ENCODE measurements around the gene KIF4B.

KIF4B gene

GRCh38 chr5:155008669-155009068 is 4.9 kb upstream of the KIF4B start:
- Histone ChIP-seq H3K9me2 (replicated peaks; ENCODE audit: low read depth, low read length) (no peaks in the 10 kb centered on the region), H3K36me3 (ENCODE audit: insufficient read depth, low read length) (no peaks in the 10 kb centered on the region), H3K4me2 (ENCODE audit: low read depth, low read length, poor library complexity, severe bottlenecking) (no peak overlapping the region), H2AFZ (ENCODE audit: low read length) (no peak overlapping the region), H3K9me3 (ENCODE audit: insufficient read depth, low read depth, low read length) (no peaks in the 10 kb centered on the region), H3K4me3 (ENCODE audit: low read length, poor library complexity, severe bottlenecking) (no peak overlapping the region), H3K27me3 (ENCODE audit: insufficient read depth, low read length, poor library complexity, severe bottlenecking) (no peaks in the 10 kb centered on the region), H4K20me1 (ENCODE audit: insufficient read depth, low read length, poor library complexity, severe bottlenecking) (no peaks in the 10 kb centered on the region), H3K9ac (ENCODE audit: low read depth, low read length, poor library complexity, severe bottlenecking) (no peak overlapping the region), H3K4me1 (ENCODE audit: insufficient read depth, low read length, poor library complexity, severe bottlenecking) (no peaks in the 10 kb centered on the region), H3F3A (ENCODE audit: low read depth) (no peaks in the 10 kb centered on the region), H3K79me2 (ENCODE audit: insufficient read depth, low read length) (no peaks in the 10 kb centered on the region)
- no peak for TF ChIP-seq CTCF (conservative IDR thresholded peaks at IDR 0.05; ENCODE audit: low read length)
- TF ChIP-seq EZH2phosphoT487 (IDR thresholded peaks at IDR 0.05; ENCODE audit: borderline replicate concordance) = no peak

GRCh38 chr5:155010881-155011280 is 2.7 kb upstream of the KIF4B start:
- Histone ChIP-seq H3K4me1 (ENCODE audit: insufficient read depth, low read length, poor library complexity, severe bottlenecking) (no peaks in the 10 kb centered on the region), H3F3A (ENCODE audit: low read depth) (no peaks in the 10 kb centered on the region), H3K36me3 (ENCODE audit: insufficient read depth, low read length) (no peaks in the 10 kb centered on the region), H3K4me3 (ENCODE audit: low read length, poor library complexity, severe bottlenecking) (no peak overlapping the region), H3K27me3 (ENCODE audit: insufficient read depth, low read length, poor library complexity, severe bottlenecking) (no peaks in the 10 kb centered on the region), H3K9me2 (replicated peaks; ENCODE audit: low read depth, low read length) (no peaks in the 10 kb centered on the region), H3K9ac (ENCODE audit: low read depth, low read length, poor library complexity, severe bottlenecking) (no peak overlapping the region), H3K79me2 (ENCODE audit: insufficient read depth, low read length) (no peaks in the 10 kb centered on the region), H3K9me3 (ENCODE audit: insufficient read depth, low read depth, low read length) (no peaks in the 10 kb centered on the region), H2AFZ (ENCODE audit: low read length) (no peak overlapping the region), H3K4me2 (ENCODE audit: low read depth, low read length, poor library complexity, severe bottlenecking) (no peak overlapping the region), H4K20me1 (ENCODE audit: insufficient read depth, low read length, poor library complexity, severe bottlenecking) (no peaks in the 10 kb centered on the region)
- TF ChIP-seq CTCF (conservative IDR thresholded peaks at IDR 0.05; ENCODE audit: low read length) = no peak
- TF ChIP-seq EZH2phosphoT487 (IDR thresholded peaks at IDR 0.05; ENCODE audit: borderline replicate concordance) = no peak

- no peaks in the 10 kb centered on the region for H3K9me3 ChIP-seq (ENCODE audit: insufficient read depth, low read depth, low read length)
- H3K4me3 ChIP-seq (ENCODE audit: low read length, poor library complexity, severe bottlenecking) = no peak overlapping the region
- no peak overlapping the region for H3K9ac ChIP-seq (ENCODE audit: low read depth, low read length, poor library complexity, severe bottlenecking)
- no peaks in the 10 kb centered on the region for H3K36me3 ChIP-seq (ENCODE audit: insufficient read depth, low read length)
- no peaks in the 10 kb centered on the region for H3K79me2 ChIP-seq (ENCODE audit: insufficient read depth, low read length)
- H3K4me2 ChIP-seq (ENCODE audit: low read depth, low read length, poor library complexity, severe bottlenecking) = no peak overlapping the region
- H3K9me2 ChIP-seq (replicated peaks; ENCODE audit: low read depth, low read length) = no peaks in the 10 kb centered on the region
- H3K4me1 ChIP-seq (ENCODE audit: insufficient read depth, low read length, poor library complexity, severe bottlenecking) = no peaks in the 10 kb centered on the region
- no peaks in the 10 kb centered on the region for H3F3A ChIP-seq (ENCODE audit: low read depth)
- no peaks in the 10 kb centered on the region for H4K20me1 ChIP-seq (ENCODE audit: insufficient read depth, low read length, poor library complexity, severe bottlenecking)
- no peak for TF ChIP-seq EZH2phosphoT487 (IDR thresholded peaks at IDR 0.05; ENCODE audit: borderline replicate concordance)
- TF ChIP-seq CTCF (conservative IDR thresholded peaks at IDR 0.05; ENCODE audit: low read length) = no peak
- H3K27me3 ChIP-seq (ENCODE audit: insufficient read depth, low read length, poor library complexity, severe bottlenecking) = no peaks in the 10 kb centered on the region
- H2AFZ ChIP-seq (ENCODE audit: low read length) = no peak overlapping the region
These were observed 1.7 kb downstream of the KIF4B start for GRCh38 chr5:155015239-155015638.

Data from Loucy (cell line).